HK-2 (cell line): ENCODE measurements around the gene MUC20.
"Not testable (repeated sequence)": the region's sequence is repeated elsewhere in the genome, so short reads cannot be mapped to it uniquely, and the experiment has no call there.

Experiments
- DNase-seq: peaks from one replicate; pipeline ENCODE4 v3.0.0-alpha.2; 2018; ENCODE audit not compliant: unreplicated experiment

The MUC20 gene

DNA sequence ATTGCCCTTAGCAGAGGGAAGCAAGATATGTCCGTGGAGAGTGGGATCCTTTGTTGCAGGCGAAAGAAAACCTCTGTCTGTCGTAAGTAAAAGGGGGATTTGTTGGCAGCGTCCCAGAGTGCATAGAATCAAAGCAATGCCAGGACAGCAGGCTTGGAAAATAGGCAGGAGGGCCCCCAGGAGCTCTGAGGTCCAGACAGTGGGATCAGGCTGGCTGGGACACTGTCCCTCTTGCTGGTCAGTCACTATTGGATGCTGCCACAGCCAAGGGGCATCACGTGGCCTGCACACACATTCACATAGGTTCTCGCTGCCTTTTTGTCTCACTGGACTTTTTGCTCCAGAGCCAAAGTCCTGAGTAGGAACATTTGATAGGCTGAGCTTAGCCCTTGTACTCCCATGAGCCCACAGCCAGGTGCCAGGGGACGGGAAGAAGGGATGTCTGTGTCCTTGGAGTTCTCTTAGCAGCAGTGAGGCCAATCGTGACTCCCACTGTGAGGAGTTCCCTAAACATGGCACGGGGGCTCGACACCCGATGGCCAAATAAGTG is 10.7 kb downstream of the MUC20 start:
- DNase-seq, result no peak

DNA sequence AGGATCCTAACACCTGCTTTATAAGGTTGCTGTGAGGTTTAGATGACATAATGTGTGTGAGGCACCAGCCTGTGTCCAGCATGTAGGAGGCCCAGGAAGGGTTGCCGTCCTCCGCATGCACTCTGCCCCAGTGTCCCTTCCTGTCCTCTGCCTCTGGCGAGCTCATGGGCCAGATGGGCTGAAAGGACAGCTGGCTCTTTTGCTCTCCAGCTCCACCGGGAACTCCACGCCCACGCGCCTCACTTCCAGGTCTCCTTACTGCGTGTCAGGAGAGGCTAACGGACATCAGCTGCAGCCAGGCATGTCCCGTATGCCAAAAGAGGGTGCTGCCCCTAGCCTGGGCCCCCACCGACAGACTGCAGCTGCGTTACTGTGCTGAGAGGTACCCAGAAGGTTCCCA is 12.2 kb downstream of the MUC20 start:
- DNase-seq, result no peak

DNA sequence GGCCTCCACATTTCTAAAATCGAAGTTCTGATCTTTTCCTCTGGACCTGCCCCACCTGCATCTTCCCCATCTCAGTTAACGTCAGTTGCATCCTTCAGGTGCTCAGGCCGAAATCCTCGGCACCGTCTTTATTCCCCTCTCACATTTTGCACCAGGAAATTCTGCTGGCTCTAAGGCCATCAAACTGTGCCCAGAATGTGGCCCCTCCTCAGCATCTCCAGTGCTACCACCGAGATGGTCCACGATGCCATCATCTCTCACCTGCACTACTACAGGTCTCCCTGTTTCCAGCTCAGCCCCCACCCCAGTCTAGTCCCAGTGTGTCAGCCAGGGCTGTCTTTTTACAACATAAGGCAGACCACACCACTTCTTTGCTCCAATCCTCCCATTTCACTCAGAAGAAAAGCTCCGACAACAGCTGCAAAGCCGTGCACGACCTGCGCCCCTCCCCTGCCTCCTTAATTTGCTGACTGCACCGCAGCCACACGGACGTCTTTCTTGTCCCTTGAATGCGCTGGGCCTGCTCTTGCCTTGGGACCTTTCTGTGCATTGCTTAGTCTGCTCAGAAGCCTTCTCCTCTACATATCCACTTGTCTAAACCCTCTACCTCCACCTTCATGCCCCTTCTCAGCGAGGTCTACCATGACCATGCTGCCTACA is 14.4 kb downstream of the MUC20 start:
- no peak for DNase-seq

DNA sequence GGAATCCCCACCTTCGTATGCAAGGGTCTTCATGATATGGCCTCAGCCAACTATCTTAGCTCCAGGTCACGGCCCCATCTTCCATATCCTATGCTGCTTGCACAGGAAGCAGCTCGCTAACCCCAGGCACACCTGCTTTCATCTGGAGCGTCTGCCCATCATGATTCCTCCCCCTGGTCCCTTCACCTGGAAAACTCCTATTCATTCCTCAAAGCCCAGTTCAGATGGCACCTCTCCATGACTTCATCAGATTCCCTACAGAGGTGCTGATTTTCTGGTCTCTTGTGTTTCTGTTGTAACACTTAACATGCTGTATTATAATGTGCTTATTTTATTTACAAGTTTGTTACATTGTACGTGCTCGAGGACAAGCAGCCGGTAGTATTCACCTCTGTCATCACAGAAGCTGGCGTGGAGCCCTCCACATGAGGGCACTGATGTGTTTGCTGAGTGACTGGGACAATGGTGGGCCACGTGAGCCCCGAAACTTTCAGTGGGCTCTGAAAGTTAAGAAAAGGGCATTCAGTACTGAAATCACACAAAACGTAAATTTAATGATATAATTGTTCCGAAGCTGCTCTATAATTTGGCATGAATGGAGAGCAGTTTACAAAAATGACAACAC is 16.2 kb downstream of the MUC20 start:
- DNase-seq, result no peak

- DNase-seq, result not testable (repeated sequence)
Measured at GRCh38 chr3:195737782-195738181, 17.0 kb downstream of the MUC20 start.

- no peak for DNase-seq
Measured at GRCh38 chr3:195738274-195739044, 17.7 kb downstream of the MUC20 start.

- no peak for DNase-seq
Measured at GRCh38 chr3:195739561-195740111, 18.9 kb downstream of the MUC20 start.

GRCh38 chr3:195744437-195744836 is 23.7 kb downstream of the MUC20 start:
- no peak for DNase-seq

- no peak for DNase-seq
Measured at GRCh38 chr3:195746346-195746745, 25.6 kb downstream of the MUC20 start.

- DNase-seq, result no peak
Measured at GRCh38 chr3:195746751-195747150, 26.0 kb downstream of the MUC20 start.

GRCh38 chr3:195748661-195749060 is 27.9 kb downstream of the MUC20 start:
- DNase-seq, result no peak

DNA sequence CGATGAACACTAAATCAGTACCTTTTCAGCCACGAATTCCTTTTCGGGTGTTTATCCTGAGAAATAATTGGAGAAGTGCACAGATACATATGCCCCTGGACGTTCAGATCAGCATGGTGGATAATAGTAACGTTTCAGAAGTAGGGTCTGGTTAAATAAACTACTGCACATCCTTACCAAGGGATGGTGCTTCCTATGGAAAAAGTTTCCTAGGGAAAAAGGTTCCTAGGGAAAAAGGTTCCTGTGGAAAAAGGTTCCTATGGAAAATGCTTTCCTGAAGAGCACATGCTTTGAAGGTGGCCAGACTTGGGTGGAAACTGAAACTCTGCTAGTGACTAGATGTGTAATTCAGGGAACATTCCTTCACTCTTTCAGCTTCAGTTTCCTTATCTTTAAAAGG is 28.3 kb downstream of the MUC20 start:
- DNase-seq, result not testable (repeated sequence)

DNA sequence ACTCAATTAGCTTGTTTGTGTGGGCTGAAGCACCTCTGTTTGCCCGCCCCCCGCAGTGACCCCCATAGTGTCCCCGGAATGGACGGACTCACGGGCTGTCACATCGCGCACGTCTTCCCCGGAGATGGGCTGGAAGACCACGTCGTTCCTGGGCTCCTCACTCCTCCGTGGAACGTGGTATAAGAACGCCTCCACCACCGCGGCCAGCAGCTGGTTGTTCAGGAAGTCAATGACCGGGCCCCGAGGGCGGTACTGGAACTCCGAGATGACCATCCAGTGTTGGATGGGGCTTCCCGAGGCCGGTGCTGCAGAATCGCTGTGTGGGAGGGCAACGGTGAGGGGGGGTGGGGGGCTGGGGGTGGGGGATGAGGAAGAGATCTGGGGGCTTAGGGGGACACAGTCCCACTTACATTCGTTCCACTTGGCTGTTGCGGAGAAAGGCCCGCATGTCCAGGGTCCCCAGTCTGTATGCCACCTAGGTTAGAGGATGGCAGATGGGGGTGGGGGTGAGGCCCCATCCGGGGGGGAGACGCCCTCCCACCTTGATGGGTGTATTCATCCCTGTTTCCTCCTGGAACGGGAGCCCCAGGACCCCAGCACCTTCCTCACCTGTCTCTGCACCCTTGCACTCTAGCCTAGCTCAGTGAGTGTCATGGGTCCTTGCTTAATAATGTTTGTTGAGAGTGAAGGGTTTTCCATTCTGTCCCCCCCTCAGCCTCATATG is 30.2 kb downstream of the MUC20 start:
- no peak for DNase-seq

- no peak for DNase-seq
Measured at GRCh38 chr3:195751560-195751959, 30.8 kb downstream of the MUC20 start.

DNA sequence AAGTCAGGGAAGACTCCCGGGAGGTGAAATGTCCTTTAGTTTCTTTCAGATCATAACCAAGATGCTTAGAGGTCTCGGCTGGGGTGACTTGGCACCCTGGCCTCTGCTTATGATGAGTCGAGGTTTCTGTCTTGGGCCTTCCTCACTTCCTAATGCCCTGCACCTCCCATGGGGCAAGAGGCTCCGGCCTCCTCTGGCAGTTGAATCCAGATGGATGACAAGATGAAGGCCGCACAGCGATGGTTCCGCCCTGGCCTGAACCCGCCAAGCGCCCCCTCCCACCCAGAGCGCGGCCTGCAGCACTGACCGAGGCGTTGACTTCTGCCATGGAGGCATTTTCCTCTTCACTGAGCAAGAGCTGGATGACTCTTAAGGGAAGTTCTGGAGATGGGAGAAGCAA is 31.3 kb downstream of the MUC20 start:
- no peak for DNase-seq

DNA sequence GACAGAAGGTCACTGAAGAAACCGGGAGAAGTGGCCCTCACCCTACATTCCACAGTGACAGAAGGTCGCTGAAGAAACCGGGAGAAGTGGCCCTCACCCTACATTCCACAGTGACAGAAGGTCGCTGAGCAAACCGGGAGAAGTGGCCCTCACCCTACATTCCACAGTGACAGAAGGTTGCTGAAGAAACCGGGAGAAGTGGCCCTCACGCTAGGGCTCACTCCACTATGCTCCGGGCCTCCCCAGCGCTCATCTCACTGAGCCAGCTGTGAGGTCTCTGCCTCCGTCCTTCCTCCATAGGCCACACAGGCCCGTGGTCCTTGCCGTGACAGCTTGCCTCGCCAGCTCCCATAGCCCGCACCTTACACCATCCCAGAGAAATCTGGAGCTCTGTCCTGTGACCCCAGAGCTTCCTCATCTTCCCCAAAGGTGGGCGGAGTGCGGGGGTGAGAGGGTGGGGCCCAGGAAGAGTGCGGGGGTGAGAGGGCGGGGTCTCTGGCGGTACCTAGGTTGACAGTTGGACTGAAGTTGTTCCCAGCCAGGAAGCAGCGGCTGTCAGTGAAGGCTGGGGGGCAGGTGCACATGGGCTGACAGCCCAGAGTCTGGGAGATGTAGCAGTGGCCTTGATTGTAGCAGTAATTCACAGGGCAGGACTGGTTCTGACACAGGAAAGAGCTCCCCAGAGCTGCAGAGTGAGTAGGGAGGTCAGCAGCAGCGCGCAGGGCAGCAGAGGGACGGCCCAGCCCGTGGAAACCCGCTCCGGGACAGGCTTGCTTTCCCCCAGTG is 32.0 kb downstream of the MUC20 start:
- no peak for DNase-seq

GRCh38 chr3:195753581-195753980 is 32.8 kb downstream of the MUC20 start:
- no peak for DNase-seq

GRCh38 chr3:195754141-195754540 is 33.4 kb downstream of the MUC20 start:
- no peak for DNase-seq

GRCh38 chr3:195754906-195755305 is 34.1 kb downstream of the MUC20 start:
- no peak for DNase-seq

- no peak for DNase-seq
Measured at GRCh38 chr3:195755391-195755790, 34.6 kb downstream of the MUC20 start.
